ENCODE results near the gene NPIPA1. TPM values are rescaled to one million over a fixed set of nuclear protein-coding genes. Genes with fewer than 3 reads are reported as not detected.
"Not testable (repeated sequence)": the region's sequence is repeated elsewhere in the genome, so short reads cannot be mapped to it uniquely, and the experiment has no call there.

NPIPA1 gene
- total RNA-seq, 2 donors from 2014 or later, result 101 to 165 TPM

GRCh38 chr16:14961405-14962186 is 24.4 kb downstream of the NPIPA1 start:
- Histone ChIP-seq H3K27me3 (replicated peaks; ENCODE audit: insufficient read depth) (no peaks in the 10 kb centered on the region), H3K36me3 (no peaks in the 10 kb centered on the region), H3K27ac (no peak overlapping the region), H3K4me3 (no peak overlapping the region), H3K9me3 (peaks cover 3% of the 10 kb centered on the region), H3K4me1 (ENCODE audit: control insufficient read depth in 1 of 2, low read depth in 2 of 2) (no peaks in the 10 kb centered on the region)
- no peak for ATAC-seq (ENCODE audit: insufficient number of reproducible peaks, low FRiP score, low read depth)
- DNase-seq (ENCODE audit: low spot score), result no peak
- no peak for TF ChIP-seq CTCF (IDR thresholded peaks at IDR 0.05)

GRCh38 chr16:14963281-14964173 is 26.3 kb downstream of the NPIPA1 start:
- DNase-seq (ENCODE audit: low spot score) (no peak), ATAC-seq (ENCODE audit: insufficient number of reproducible peaks, low FRiP score, low read depth) (no peak)
- H3K36me3 ChIP-seq, result no peaks in the 10 kb centered on the region
- peaks cover 3% of the 10 kb centered on the region for H3K9me3 ChIP-seq
- H3K4me1 ChIP-seq (ENCODE audit: control insufficient read depth in 1 of 2, low read depth in 2 of 2), result no peaks in the 10 kb centered on the region
- H3K27ac ChIP-seq, result no peak overlapping the region
- TF ChIP-seq CTCF (IDR thresholded peaks at IDR 0.05), result no peak
- H3K4me3 ChIP-seq, result no peak overlapping the region
- H3K27me3 ChIP-seq (replicated peaks; ENCODE audit: insufficient read depth), result no peaks in the 10 kb centered on the region

GRCh38 chr16:14965328-14965727 is 28.1 kb downstream of the NPIPA1 start:
- H3K4me1 ChIP-seq (ENCODE audit: control insufficient read depth in 1 of 2, low read depth in 2 of 2), result no peaks in the 10 kb centered on the region
- no peak overlapping the region for H3K27ac ChIP-seq
- no peaks in the 10 kb centered on the region for H3K36me3 ChIP-seq
- no peak overlapping the region for H3K4me3 ChIP-seq
- ATAC-seq (ENCODE audit: insufficient number of reproducible peaks, low FRiP score, low read depth), result no peak
- DNase-seq (ENCODE audit: low spot score), result no peak
- H3K27me3 ChIP-seq (replicated peaks; ENCODE audit: insufficient read depth), result no peaks in the 10 kb centered on the region
- H3K9me3 ChIP-seq, result peaks cover 3% of the 10 kb centered on the region
- no peak for TF ChIP-seq CTCF (IDR thresholded peaks at IDR 0.05)

- H3K4me1 ChIP-seq (ENCODE audit: control insufficient read depth in 1 of 2, low read depth in 2 of 2); ATAC-seq (ENCODE audit: insufficient number of reproducible peaks, low FRiP score, low read depth); H3K4me3 ChIP-seq; H3K27me3 ChIP-seq (replicated peaks; ENCODE audit: insufficient read depth); H3K27ac ChIP-seq; H3K9me3 ChIP-seq; DNase-seq (ENCODE audit: low spot score); H3K36me3 ChIP-seq: not testable (repeated sequence)
Observed at GRCh38 chr16:14969795-14970194, 32.6 kb downstream of the NPIPA1 start.

GRCh38 chr16:14971621-14972228 is 34.5 kb downstream of the NPIPA1 start:
- not testable (repeated sequence) for H3K27me3 ChIP-seq (replicated peaks; ENCODE audit: insufficient read depth); H3K9me3 ChIP-seq; ATAC-seq (ENCODE audit: insufficient number of reproducible peaks, low FRiP score, low read depth); H3K36me3 ChIP-seq; DNase-seq (ENCODE audit: low spot score); H3K4me3 ChIP-seq; H3K27ac ChIP-seq
- peaks cover 11 to 14% of the 10 kb centered on the region in 2 donors for H3K4me1 ChIP-seq (ENCODE audit: control insufficient read depth in 1 of 2, low read depth in 2 of 2)

GRCh38 chr16:14973785-14974322 is 36.6 kb downstream of the NPIPA1 start:
- H3K27ac ChIP-seq, result peak overlapping the region in 1 of 2 donors; percentile 94

GRCh38 chr16:14974331-14974655 is 37.0 kb downstream of the NPIPA1 start:
- ATAC-seq (ENCODE audit: insufficient number of reproducible peaks, low FRiP score, low read depth); H3K27me3 ChIP-seq (replicated peaks; ENCODE audit: insufficient read depth); H3K9me3 ChIP-seq; DNase-seq (ENCODE audit: low spot score); H3K36me3 ChIP-seq: not testable (repeated sequence)
- Histone ChIP-seq H3K4me1 (ENCODE audit: control insufficient read depth in 1 of 2, low read depth in 2 of 2) (peaks cover 18 to 21% of the 10 kb centered on the region in 2 donors), H3K4me3 (peak overlapping the region; percentile 96), H3K27ac (peak overlapping the region; percentile 88 to 94)

More at GRCh38 chr16:14973785-14974322, 36.6 kb downstream of the NPIPA1 start:
- not testable (repeated sequence) for DNase-seq (ENCODE audit: low spot score); H3K27me3 ChIP-seq (replicated peaks; ENCODE audit: insufficient read depth); ATAC-seq (ENCODE audit: insufficient number of reproducible peaks, low FRiP score, low read depth); H3K9me3 ChIP-seq; H3K36me3 ChIP-seq
- Histone ChIP-seq H3K4me1 (ENCODE audit: control insufficient read depth in 1 of 2, low read depth in 2 of 2) (peaks cover 17 to 18% of the 10 kb centered on the region in 2 donors), H3K4me3 (peak overlapping the region; percentile 96)

GRCh38 chr16:14974656-14975417 is 37.6 kb downstream of the NPIPA1 start, which contains the start of gene PDXDC1:
Gene PDXDC1 (plus strand): TSS chr16:14975026. CDS start chr16:14975200, 174 bp downstream.
- peak within 1 kb of the TSS; percentile 88 to 94 for H3K27ac ChIP-seq
- peak; percentile 74 for ATAC-seq (ENCODE audit: insufficient number of reproducible peaks, low FRiP score, low read depth)

More at GRCh38 chr16:14974656-14975417, 37.6 kb downstream of the NPIPA1 start, which contains the start of gene PDXDC1:
- not testable (repeated sequence) for H3K36me3 ChIP-seq; H3K9me3 ChIP-seq; H3K27me3 ChIP-seq (replicated peaks; ENCODE audit: insufficient read depth)
- Histone ChIP-seq H3K4me3 (peak within 1 kb of the TSS; percentile 96), H3K4me1 (ENCODE audit: control insufficient read depth in 1 of 2, low read depth in 2 of 2) (peaks cover 21 to 27% of the 10 kb centered on the region in 2 donors)
- peak; percentile 67 for DNase-seq (ENCODE audit: low spot score)
